HUES6 (cell line): ENCODE measurements around the gene POU4F1.
"Not testable (repeated sequence)": the region's sequence is repeated elsewhere in the genome, so short reads cannot be mapped to it uniquely, and the experiment has no call there.

Source experiments
- H3K27ac ChIP-seq: 2 replicates; pipeline ENCODE4 v1.7.0; 2013; ENCODE audit warnings: low read depth, mild to moderate bottlenecking, low read length, inconsistent platforms
- H3K27me3 ChIP-seq: 2 replicates; pipeline ENCODE4 v1.6.1; 2013; ENCODE audit warnings: low read length; ENCODE audit not compliant: control insufficient read depth, insufficient read depth
- H3K36me3 ChIP-seq: 2 replicates; pipeline ENCODE4 v1.6.1; 2013; ENCODE audit warnings: low read length; ENCODE audit not compliant: control insufficient read depth, insufficient read depth
- H3K4me1 ChIP-seq: 2 replicates; pipeline ENCODE4 v1.6.1; 2013; ENCODE audit warnings: low read length; ENCODE audit not compliant: control insufficient read depth, insufficient read depth
- H3K4me3 ChIP-seq: 2 replicates; pipeline ENCODE4 v1.5.1; 2013; ENCODE audit warnings: low read depth, low read length
- H3K9ac ChIP-seq: one replicate; pipeline ENCODE4 v1.6.1; 2013; ENCODE audit warnings: mild to moderate bottlenecking, low read length
- H3K9me3 ChIP-seq: 2 replicates; pipeline ENCODE4 v1.6.1; 2013; ENCODE audit warnings: low read depth, low read length; ENCODE audit not compliant: control insufficient read depth, insufficient read depth

POU4F1 gene

GRCh38 chr13:78603240-78603957 lies at the start of gene POU4F1:
Gene POU4F1, minus strand, starts transcription at chr13:78603552. Its CDS starts 226 bp downstream, at chr13:78603326.
- no peak within 1 kb of the TSS for H3K27ac ChIP-seq
- peak within 1 kb of the TSS; percentile 62 for H3K4me3 ChIP-seq
- H3K4me1 ChIP-seq: peaks cover 41% of the 10 kb centered on the region
- no peaks in the 10 kb centered on the region for H3K36me3 ChIP-seq
- H3K9me3 ChIP-seq: no peaks in the 10 kb centered on the region
- peaks cover 99% of the 10 kb centered on the region for H3K27me3 ChIP-seq
- peak within 1 kb of the TSS; percentile 15 for H3K9ac ChIP-seq

GRCh38 chr13:78652651-78653050 lies 49.3 kb upstream of the POU4F1 start:
- H3K36me3 ChIP-seq: no peaks in the 10 kb centered on the region
- H3K27ac ChIP-seq: no peak overlapping the region
- no peak overlapping the region for H3K4me3 ChIP-seq
- H3K9ac ChIP-seq: no peak overlapping the region
- peaks cover 18% of the 10 kb centered on the region for H3K27me3 ChIP-seq
- peaks cover 17% of the 10 kb centered on the region; the same call in 1 of the 2 replicates for H3K4me1 ChIP-seq
- no peaks in the 10 kb centered on the region for H3K9me3 ChIP-seq

GRCh38 chr13:78650717-78651083 lies 47.3 kb upstream of the POU4F1 start:
- Histone ChIP-seq H3K36me3 (no peaks in the 10 kb centered on the region), H3K27me3 (peaks cover 8% of the 10 kb centered on the region; the same call in 1 of the 2 replicates), H3K4me1 (peaks cover 16% of the 10 kb centered on the region), H3K9ac (no peak overlapping the region), H3K9me3 (no peaks in the 10 kb centered on the region), H3K4me3 (no peak overlapping the region), H3K27ac (no peak overlapping the region)

- Histone ChIP-seq H3K4me3 (no peak overlapping the region), H3K4me1 (peaks cover 13% of the 10 kb centered on the region)
Observed at GRCh38 chr13:78649997-78650716, 46.8 kb upstream of the POU4F1 start.

GRCh38 chr13:78647109-78647678 lies 43.8 kb upstream of the POU4F1 start:
- H3K9ac ChIP-seq, H3K9me3 ChIP-seq, H3K4me3 ChIP-seq, H3K27ac ChIP-seq, H3K27me3 ChIP-seq: not testable (repeated sequence)
- H3K4me1 ChIP-seq: peaks cover 11% of the 10 kb centered on the region
- peaks cover 12% of the 10 kb centered on the region for H3K36me3 ChIP-seq

More at GRCh38 chr13:78649997-78650716, 46.8 kb upstream of the POU4F1 start:
- Histone ChIP-seq H3K36me3 (no peaks in the 10 kb centered on the region), H3K9ac (no peak overlapping the region), H3K9me3 (no peaks in the 10 kb centered on the region), H3K27me3 (peaks cover 3% of the 10 kb centered on the region; the same call in 1 of the 2 replicates), H3K27ac (no peak overlapping the region)

GRCh38 chr13:78638216-78638615 lies 34.9 kb upstream of the POU4F1 start:
- Histone ChIP-seq H3K4me1 (no peaks in the 10 kb centered on the region), H3K9me3 (no peaks in the 10 kb centered on the region), H3K4me3 (no peak overlapping the region), H3K36me3 (peaks cover 64% of the 10 kb centered on the region), H3K27ac (no peak overlapping the region), H3K9ac (no peak overlapping the region), H3K27me3 (no peaks in the 10 kb centered on the region)

GRCh38 chr13:78636495-78636894 lies 33.1 kb upstream of the POU4F1 start:
- H3K27me3 ChIP-seq: no peaks in the 10 kb centered on the region
- H3K36me3 ChIP-seq: peaks cover 71% of the 10 kb centered on the region

GRCh38 chr13:78632996-78633395 lies 29.6 kb upstream of the POU4F1 start:
- H3K27ac ChIP-seq: no peak overlapping the region
- H3K27me3 ChIP-seq: no peaks in the 10 kb centered on the region
- no peak overlapping the region for H3K9ac ChIP-seq
- no peak overlapping the region for H3K4me3 ChIP-seq
- no peaks in the 10 kb centered on the region for H3K4me1 ChIP-seq
- H3K9me3 ChIP-seq: no peaks in the 10 kb centered on the region
- peaks cover 67% of the 10 kb centered on the region for H3K36me3 ChIP-seq

More at GRCh38 chr13:78636495-78636894, 33.1 kb upstream of the POU4F1 start:
- no peaks in the 10 kb centered on the region for H3K9me3 ChIP-seq
- no peak overlapping the region for H3K9ac ChIP-seq
- H3K4me3 ChIP-seq: no peak overlapping the region
- no peak overlapping the region for H3K27ac ChIP-seq
- no peaks in the 10 kb centered on the region for H3K4me1 ChIP-seq

GRCh38 chr13:78631077-78631476 lies 27.7 kb upstream of the POU4F1 start:
- Histone ChIP-seq H3K27ac (no peak overlapping the region), H3K4me1 (no peaks in the 10 kb centered on the region), H3K9ac (no peak overlapping the region), H3K36me3 (peaks cover 56% of the 10 kb centered on the region), H3K9me3 (no peaks in the 10 kb centered on the region), H3K4me3 (no peak overlapping the region), H3K27me3 (no peaks in the 10 kb centered on the region)

GRCh38 chr13:78630511-78630910 lies 27.2 kb upstream of the POU4F1 start:
- no peak overlapping the region for H3K27ac ChIP-seq
- H3K27me3 ChIP-seq: no peaks in the 10 kb centered on the region
- H3K36me3 ChIP-seq: peaks cover 54% of the 10 kb centered on the region
- no peak overlapping the region for H3K9ac ChIP-seq
- no peaks in the 10 kb centered on the region for H3K9me3 ChIP-seq
- H3K4me3 ChIP-seq: no peak overlapping the region
- no peaks in the 10 kb centered on the region for H3K4me1 ChIP-seq

GRCh38 chr13:78625384-78625783 lies 22.0 kb upstream of the POU4F1 start:
- Histone ChIP-seq H3K36me3 (peaks cover 21% of the 10 kb centered on the region), H3K4me3 (no peak overlapping the region), H3K27ac (no peak overlapping the region), H3K4me1 (no peaks in the 10 kb centered on the region), H3K9me3 (no peaks in the 10 kb centered on the region), H3K27me3 (no peaks in the 10 kb centered on the region), H3K9ac (no peak overlapping the region)
